Activated CD4-positive, alpha-beta T cell treated with anti-CD3 and anti-CD28 coated beads for 4 hours (primary cell): ENCODE measurements around the gene SVBP.
"Not testable (repeated sequence)": the region's sequence is repeated elsewhere in the genome, so short reads cannot be mapped to it uniquely, and the experiment has no call there.

Experiments used
- DNase-seq, 2 donors: peaks; one replicate each; pipeline ENCODE4 v3.0.0-alpha.2; 2020

SVBP gene

DNA sequence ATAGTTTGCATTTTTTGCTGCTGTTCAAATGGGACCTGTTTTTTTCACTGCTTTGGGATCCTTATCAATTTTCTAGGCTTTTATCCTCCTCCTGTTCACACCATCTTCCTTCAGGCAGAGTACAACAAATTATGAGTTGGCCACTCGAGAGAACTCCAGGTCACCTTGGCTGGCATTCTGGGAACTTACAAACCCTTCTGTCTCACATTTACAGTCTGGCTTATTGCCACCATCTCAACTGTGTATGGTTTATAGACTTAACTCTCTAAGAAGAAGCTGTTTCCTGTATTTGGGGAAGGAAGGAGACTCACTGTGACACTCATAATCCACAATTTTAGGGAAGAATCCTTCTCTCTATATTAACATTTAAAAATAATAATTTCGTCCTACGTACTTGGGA lies 23.8 kb upstream of the SVBP start:
- no peak for DNase-seq

DNA sequence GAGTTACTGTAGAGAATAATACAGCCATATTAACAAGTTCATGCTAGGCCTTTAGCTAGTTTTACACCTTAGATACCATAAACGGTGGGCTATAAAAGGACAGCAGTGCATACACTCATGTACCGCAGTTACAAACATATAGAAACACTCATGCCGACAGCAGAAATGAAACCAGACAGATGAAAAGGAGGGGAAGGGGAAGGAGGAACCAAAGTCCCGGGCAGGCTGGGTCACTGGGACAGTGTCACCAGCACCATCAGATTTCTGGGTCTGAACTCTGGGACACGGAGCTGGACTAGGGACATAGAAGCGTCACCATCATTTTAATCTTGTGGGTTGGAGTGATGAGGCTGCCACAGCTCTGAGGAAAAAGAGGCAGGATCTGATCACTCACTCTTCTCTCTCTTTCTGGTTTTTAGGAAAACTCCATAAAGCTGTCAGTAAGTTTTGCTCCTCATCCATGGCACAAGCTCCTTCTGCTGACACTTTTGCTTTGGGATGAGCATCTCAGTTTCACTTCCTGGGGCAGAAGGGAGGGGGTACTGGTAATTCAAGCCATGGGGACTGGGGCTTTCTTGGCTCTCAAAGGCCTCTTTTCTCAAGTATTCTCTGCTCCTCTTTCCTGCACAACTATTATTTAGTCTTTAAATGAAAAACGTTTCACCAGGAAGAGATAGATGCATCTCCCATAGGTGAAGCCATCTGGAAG lies 21.4 kb upstream of the SVBP start:
- DNase-seq = no peak

DNA sequence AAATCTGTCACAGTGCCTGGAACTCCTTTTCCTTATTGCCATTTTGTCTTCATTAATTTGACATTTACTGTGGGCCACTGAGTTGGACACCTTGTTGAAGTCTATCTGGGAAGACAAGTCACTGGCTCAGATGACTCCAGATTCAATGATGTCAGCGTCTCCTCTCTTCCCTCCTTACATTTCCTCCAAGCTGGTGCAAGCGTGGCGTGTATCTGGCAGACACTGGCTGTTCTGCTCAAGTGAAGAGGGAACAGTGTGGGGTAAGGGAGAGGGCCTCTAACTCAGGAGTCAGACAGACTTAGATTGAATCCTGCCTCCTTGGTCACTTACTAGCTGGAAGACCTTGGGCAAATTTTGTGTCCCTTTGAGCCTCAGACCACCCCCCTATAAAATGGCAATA lies 20.5 kb upstream of the SVBP start:
- no peak for DNase-seq

DNA sequence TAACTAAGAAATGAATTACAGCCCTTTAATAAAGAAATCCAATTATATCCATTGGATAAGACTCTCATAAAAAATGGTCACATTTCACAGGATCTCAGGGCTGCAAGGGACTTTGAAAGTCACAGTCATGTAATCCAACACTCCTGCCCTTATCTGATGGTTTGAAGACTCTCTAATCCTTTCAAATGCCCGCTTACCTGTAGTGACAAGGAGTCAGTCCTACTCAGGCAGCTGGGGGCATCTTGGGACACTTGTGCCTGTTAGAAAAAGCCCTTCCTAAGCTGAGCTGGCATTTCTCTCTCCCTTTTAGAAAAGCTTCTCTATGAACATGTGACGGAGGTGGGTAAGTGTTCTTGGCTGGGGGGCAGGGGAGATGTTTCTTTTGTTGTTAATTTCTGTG lies 18.2 kb upstream of the SVBP start:
- DNase-seq = no peak

DNA sequence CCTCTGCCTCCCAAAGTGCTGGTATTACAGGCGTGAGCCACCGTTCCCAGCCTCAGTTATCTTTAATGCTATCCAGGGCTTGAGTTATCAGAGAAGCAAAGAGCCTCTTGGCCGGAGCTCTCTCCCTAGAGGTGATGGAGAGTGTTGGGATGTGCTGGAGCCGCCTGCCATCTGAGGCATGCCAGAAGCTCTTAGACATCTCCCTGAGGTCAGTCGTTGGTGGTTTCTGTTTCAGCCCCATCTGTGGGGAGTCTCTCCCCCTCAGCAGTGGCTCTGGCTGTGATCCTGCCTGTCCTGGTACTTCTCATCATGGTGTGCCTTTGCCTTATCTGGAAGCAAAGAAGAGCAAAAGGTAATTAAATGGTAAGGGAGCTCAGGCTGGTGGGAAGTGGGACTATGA lies 17.6 kb upstream of the SVBP start:
- no peak for DNase-seq

DNA sequence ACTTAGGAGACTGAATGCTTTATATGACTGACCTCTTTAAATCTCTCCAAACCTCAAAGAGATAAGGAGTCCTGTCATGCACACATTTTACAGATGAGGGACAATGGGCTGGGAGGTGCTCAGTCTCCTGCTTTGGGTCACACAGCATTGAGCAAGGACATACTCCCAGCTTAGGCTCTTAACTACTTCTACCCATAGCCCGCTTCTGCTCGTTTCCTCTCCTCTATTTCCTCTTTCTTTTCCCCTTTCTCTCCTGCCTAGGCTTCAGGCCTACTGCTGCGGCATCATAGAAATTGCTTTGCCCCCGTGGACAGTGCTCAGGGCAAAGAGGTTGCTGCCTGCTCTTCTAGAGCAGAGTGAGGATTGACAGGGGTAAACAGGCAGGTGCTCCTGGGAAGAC lies 16.8 kb upstream of the SVBP start:
- no peak for DNase-seq

DNA sequence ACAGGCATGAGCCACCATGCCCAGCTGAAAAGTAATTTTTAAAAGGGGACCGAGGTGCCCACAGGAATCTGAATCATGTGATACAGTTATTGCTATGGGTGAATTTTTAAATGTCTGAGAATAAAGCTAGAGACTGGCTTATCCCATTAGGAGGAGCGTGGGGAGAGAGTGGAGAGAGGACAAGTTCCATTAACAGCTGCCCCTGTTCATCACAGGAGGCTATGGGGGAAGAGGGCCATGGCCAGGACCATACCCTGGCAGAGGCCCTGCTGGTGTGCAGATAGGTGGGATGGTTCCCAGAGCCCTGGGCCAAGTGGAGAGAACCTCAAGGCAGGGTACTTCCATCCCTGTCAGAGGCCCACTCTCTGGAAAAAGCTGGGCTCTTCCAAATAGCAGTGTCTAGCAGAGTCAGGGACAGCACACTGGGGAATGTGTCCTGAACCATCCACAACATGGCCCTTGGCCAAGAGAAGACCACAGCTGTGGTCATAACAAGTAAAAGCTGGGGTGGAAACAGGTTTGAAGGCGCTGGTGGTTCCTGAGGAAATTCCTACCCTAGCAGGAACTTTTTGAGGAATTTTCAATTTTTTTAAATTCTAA lies 15.5 kb upstream of the SVBP start:
- DNase-seq = no peak

DNA sequence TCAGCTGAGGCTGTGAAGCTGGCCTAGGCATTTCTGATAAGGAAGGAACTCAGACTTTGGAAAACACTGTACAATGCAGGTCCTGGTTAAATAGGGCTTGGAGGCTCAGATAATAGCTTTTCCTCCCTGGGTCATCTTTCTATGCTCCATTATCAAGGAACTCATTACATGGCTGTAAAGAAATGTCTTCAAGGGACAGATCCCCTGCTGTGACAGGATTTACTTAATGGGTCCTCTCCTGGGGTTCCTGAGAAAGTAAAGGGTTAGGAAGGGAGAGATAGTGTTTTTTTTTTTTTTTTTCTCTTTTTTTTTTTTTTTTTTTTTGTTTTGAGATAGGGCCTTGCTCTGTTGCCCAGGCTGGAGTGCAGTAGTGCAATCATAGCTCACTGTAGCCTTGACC lies 14.1 kb upstream of the SVBP start:
- no peak for DNase-seq

DNA sequence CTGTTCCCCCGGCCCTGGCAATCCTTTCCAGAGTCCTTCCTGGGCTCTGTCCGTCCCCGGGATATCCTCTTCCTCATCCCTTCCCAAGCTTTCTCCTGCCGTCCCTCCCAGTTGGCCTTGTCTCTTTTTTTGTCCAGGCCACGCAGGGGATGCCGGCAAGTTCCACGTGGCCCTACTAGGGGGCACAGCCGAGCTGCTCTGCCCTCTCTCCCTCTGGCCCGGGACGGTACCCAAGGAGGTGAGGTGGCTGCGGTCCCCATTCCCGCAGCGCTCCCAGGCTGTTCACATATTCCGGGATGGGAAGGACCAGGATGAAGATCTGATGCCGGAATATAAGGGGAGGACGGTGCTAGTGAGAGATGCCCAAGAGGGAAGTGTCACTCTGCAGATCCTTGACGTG lies 13.4 kb upstream of the SVBP start:
- no peak for DNase-seq

DNA sequence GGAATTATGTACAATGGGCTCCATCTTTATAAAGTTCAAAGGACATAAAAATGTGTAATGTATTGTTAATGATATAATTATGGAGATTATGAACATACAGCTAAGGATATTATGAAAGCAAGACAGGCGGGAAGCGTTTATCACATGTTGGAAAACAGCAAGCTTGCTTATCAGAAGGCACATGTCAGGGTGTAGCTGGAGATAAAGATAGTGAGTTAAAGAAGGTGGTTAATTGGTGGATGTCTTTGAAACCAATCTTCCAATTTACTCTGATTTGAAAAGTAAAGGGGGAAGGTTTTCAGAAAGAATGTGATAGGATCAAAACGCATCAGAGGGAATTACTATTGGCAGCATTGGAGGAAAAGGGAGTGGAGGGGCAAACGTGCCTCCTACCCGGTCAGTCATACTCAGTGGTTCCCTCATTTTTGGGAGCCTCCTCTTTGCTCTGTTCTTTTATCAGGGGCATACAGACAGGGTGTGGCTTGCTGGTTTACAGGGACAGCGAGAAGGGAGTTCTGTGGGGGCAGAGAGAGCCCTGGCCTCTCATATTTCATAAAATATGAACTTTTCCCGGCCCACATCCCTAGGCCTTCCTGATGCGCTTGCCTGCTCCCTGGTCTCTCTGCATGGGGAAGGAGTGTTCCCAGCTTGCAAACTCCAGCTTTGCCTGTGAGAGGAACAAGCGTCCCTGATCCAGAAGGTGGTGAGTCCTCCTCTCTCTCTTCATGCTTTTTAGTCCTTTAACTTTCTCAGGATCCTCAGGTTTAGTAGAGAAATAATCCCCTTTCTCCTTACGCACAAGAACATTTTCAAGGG lies 8.0 kb upstream of the SVBP start:
- DNase-seq = no peak

DNA sequence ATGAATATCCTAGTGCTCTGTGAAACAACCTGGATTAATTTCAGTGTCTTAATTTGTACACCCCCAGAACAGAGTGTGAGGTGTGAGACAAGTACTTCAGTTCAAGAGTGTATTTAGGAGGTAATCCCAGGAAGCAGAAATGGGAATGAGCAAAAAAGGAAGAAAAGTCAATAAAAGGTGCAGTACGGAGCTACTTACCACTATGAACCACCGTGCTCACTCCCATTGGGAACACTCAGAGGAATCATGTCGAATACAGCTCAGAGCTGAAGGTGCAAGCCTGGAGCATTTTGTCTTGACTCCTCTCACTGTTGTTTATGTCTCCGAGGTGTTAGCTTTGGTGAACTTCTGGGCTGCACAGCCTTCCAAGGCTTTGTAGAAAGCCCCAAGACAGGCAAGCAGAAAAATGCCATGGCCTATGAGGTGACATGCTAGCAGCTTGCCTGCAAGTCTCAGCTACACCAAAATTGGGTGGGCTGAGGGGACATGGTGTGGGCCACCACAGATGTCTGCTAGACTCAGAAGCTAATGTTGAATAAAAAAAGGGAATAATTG lies 7.4 kb upstream of the SVBP start:
- no peak for DNase-seq

DNA sequence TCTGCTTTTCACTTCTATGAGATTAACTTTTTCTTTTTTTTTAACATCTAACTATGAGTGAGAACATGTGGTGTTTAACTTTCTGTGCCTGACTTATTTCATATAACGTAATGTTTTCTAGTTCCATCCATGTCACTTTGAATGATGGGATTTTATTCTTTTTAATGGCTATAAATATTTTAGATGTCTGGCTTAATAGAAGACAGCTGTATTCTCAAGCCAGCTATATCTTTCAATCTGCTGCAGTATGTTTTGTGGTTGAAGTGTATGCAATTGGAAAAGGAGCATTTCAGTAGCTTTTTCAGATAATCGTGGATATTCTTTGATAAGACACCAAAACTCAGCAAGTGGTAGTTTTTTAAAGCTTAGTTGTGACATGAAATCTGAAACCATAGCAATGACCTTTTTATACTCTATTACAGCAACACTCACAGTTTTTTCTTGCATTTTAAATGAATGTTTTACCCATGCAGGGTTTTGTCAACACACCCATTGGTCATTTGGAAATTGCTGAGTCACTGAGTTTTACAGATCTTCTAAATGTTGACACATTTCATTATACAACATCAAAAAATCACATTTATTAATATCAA lies 5.7 kb upstream of the SVBP start:
- DNase-seq = no peak

DNA sequence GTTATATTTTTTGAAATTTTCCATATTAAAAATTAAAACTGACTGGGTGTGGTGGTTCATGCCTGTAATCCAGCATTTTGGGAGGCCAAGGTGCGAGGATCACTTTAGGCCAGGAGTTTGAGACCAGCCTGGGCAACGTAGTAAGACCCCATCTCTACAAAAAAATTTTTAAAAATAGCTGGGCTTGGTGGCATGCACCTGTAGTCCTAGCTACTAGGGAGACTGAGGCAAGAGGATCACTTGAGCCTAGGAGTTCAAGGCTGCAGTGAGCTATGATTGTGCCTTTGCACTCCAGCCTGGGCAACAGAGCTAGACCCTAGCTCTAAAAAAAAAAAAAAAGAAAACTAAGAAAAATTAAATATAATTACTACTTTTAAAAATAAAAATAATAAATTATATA lies 4.5 kb upstream of the SVBP start:
- DNase-seq = no peak

DNA sequence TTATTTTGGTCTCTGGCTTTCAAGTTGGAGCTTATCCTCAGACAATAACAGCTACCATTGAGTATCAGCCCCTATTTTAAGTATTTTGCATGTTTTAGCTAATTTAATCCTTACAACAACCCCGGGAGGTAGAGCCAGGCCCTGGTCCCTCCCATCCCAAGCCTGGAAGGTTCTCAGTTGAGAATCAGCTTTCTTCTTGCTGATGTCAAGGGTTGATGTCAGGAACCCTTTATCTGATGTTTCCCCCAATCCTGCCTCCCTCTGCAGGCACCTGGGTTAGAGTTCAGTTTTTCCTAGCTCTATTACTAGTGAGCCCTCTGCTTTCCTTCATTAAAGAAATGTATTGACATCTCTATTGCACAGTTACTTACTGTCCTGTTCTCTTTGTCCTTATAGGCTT lies 3.6 kb upstream of the SVBP start:
- DNase-seq = no peak

DNA sequence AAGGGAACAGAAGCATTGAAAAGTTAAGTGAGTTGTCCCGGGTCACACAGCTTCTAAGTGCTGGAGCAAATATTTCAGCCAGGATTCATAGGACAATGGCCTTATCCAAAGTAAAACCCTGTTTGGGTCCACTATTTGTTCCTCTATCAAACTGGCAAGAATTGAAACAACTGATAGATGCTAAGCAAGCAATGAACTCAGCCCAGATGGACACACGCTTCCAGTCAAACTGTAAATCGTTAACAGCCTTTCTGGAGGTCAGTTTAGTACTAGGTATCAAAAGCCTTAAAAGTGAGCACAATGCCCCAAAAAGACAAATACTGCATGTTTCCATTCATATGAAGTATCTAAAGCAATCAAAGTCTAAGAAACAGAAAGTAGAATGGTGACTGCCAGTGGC lies 779 bp upstream of the SVBP start:
- DNase-seq = no peak

DNA sequence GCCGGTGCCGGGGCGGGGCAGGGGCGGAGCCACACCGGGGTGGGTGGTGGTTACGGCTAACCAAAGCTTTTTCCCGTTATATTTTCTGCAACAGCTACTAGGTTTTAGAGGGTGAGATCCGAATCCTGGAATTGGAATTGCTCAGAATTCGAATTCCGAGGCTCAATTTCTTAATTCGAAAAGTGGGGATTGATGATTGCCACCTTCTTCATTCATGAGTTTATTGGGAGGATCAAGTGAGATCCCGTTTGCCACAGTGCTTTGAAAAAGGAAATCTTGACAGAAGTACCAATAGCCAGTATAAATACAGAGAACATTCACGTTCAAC lies 207 bp upstream of the SVBP start:
- no peak for DNase-seq

DNA sequence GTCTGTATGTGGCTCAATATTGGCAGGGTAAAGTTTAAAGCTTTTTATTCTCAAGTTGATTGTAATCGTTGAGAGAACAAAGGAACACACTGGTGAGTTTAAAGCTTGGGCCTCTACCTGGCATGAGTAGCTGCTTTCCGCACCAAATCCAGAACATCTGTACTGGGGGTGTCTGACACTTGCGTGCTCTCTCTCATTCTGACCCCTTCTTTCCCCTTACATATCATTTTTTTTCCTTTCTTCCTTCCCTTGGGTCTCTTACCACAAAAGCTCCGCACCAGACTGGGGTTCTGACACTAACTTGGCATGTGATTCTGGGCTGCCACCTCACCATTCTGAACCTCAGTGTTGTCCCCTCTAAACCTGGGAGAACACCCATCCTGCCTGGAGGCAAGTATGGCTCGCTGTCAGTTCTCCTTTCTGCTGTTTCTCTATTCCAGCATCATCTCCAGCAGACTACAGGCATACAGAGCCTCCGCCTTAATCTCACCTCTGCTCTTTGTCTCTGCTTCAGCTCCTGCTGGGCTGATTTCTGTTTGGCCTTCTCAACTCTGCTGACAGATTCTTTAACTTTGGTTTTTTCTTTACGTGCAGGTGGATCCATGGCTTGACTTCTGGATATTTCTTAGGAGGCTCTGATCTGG lies 1.1 kb downstream of the SVBP start:
- DNase-seq = peak in 1 of 2 donors; percentile 5

DNA sequence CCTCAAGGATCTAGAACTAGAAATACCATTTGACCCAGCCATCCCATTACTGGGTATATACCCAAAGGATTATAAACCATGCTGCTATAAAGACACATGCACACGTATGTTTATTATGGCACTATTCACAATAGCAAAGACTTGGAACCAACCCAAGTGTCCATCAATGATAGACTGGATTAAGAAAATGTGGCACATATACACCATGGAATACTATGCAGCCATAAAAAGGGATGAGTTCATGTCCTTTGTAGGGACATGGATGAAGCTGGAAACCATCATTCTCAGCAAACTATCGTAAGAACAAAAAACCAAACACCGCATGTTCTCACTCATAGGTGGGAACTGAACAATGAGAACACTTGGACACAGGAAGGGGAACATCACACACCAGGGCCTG lies 2.4 kb downstream of the SVBP start:
- not testable (repeated sequence) for DNase-seq

DNA sequence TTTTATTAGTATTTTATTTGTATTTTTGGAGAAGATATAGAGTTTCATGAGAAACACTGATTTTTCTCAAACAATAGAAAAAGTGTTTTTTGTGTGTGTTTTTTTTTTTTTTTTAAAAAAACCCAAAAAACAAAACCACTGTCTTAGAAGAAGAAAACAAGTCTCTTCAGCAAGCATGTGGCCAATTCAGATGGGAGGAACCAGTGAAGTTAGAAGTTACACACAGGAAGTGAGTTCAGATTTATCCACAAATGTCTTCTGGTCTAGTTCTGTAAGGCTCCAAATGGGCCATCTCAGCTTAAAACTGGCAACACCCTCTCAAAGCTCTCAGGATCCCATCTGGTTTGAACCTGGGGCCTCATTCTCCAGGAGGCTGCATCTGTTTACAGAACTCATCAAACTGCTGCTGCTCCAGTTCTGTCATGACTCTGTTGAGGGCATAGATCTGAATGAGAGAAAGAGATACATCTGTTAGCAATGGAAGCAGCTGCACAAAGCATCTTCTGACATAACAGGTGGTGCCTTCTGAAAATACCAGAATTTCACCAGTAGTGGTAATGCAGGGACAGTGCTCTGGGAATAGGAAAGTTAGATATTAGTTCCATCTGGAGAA lies 10.0 kb downstream of the SVBP start:
- no peak for DNase-seq

DNA sequence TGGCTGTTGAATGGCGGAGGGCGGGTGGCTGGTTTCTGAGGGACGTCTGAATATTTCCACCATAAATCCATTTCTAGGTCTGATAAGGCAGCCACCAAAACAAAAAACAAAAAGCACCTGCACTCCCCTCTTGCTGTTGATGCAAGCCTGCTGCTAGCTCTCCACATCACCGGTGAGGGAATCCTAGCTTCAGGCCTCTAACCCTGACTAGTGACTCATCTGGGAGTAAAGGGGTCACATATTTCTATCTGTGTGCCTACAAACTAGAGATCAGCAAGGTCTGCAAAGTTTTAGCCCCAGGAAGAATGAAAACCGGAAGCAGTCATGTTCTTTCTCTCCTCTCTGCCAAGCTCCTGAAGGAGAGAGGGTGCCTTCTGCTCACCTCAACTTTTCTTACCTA lies 10.6 kb downstream of the SVBP start:
- DNase-seq = no peak

DNA sequence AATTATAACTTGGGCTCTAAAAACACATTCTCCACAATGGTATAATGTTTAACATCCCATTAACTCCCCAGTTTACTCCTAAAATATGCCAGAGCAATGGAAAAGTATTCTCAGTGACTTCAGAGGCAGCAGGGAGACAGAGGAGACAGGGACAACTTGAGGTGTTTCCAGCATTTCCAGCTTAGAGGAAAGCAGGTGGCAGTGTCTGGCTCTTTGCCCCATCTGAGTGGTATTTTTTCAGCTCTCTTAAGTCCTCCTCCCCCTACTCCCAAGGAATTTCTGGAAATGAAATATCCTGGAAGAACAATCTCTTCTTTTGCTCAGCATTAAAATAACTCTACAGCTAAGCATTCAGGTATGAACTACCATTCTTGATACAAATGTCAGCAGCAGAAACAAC lies 11.0 kb downstream of the SVBP start:
- no peak for DNase-seq

DNA sequence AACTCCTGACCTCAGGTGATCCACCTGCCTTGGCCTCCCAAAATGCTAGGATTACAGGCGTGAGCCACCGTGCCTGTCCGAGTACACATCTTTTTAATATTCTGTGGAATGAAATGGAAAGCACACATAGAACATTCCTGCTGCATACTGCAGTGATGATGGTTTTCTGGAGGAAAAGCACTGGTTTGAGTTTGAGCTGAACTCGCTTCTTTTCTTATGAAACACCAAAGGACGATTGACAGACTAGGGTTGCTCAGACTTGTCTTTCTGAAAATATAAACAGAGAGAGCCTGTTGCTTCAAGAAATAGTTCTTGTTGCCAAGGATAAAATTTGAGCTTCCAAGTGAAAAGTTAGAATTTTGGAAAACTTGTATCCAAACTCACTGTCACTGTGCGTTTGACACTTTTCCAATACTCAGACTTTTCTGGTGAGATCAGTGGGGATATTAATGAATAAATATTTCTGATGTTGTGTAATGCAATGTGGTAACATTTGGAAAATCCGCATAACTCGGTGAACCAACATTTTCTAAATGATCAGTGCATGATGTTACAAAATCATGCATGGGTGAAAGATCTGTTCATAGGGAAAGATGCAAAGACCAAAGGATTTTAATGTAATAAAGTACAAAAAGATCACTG lies 15.2 kb downstream of the SVBP start:
- no peak for DNase-seq
